GM19328 (cell line): ENCODE data around the gene FMNL2.

ENCODE experiments used
- ATAC-seq: cut with Tn5 transposase; IDR thresholded peaks from one replicate; pipeline ENCODE4 v1.9.1; 2021; ENCODE audit warnings: mild to moderate bottlenecking, moderate library complexity; ENCODE audit not compliant: unreplicated experiment

Gene FMNL2

GRCh38 chr2:152602750-152603149, 267.8 kb downstream of the FMNL2 start:
- no peak for ATAC-seq

GRCh38 chr2:152603166-152603565, 268.2 kb downstream of the FMNL2 start:
- ATAC-seq = no peak

GRCh38 chr2:152606081-152606480, 271.1 kb downstream of the FMNL2 start:
- no peak for ATAC-seq

GRCh38 chr2:152606941-152607340, 272.0 kb downstream of the FMNL2 start:
- no peak for ATAC-seq

- ATAC-seq = no peak
These were observed 272.9 kb downstream of the FMNL2 start for GRCh38 chr2:152607793-152608300.

GRCh38 chr2:152609154-152609553, 274.2 kb downstream of the FMNL2 start:
- ATAC-seq = no peak

GRCh38 chr2:152609699-152610098, 274.7 kb downstream of the FMNL2 start:
- no peak for ATAC-seq

GRCh38 chr2:152611458-152612231, 276.7 kb downstream of the FMNL2 start:
- ATAC-seq = peak; percentile 60

GRCh38 chr2:152613235-152613634, 278.3 kb downstream of the FMNL2 start:
- ATAC-seq = peak; percentile 43

GRCh38 chr2:152615177-152615576, 280.2 kb downstream of the FMNL2 start:
- ATAC-seq = no peak

GRCh38 chr2:152617456-152618192, 282.6 kb downstream of the FMNL2 start:
- ATAC-seq = no peak

GRCh38 chr2:152618193-152618564, 283.2 kb downstream of the FMNL2 start:
- no peak for ATAC-seq

GRCh38 chr2:152620208-152620607, 285.2 kb downstream of the FMNL2 start:
- no peak for ATAC-seq

- no peak for ATAC-seq
These were observed 286.0 kb downstream of the FMNL2 start for GRCh38 chr2:152620985-152621384.

- ATAC-seq = no peak
These were observed 287.2 kb downstream of the FMNL2 start for GRCh38 chr2:152622219-152622618.

- no peak for ATAC-seq
These were observed 288.2 kb downstream of the FMNL2 start for GRCh38 chr2:152623076-152623740.

GRCh38 chr2:152623775-152624174, 288.8 kb downstream of the FMNL2 start:
- no peak for ATAC-seq

GRCh38 chr2:152624805-152625204, 289.8 kb downstream of the FMNL2 start:
- ATAC-seq = no peak

GRCh38 chr2:152626911-152627339, 292.0 kb downstream of the FMNL2 start:
- ATAC-seq = no peak

GRCh38 chr2:152627351-152627957, 292.5 kb downstream of the FMNL2 start:
- no peak for ATAC-seq

- no peak for ATAC-seq
These were observed 294.2 kb downstream of the FMNL2 start for GRCh38 chr2:152629202-152629601.
